SH-SY5Y (cell line): Measurements from ENCODE around the gene MPPED1.

ENCODE experiments used
- GATA2 ChIP-seq: IDR thresholded peaks from 2 replicates; pipeline ENCODE4 v1.6.1; 2011; ENCODE audit warnings: mild to moderate bottlenecking, low read depth, low read length
- GATA3 ChIP-seq: IDR thresholded peaks from 2 replicates; pipeline ENCODE4 v1.6.1; 2011; ENCODE audit warnings: low read depth, mild to moderate bottlenecking, low read length, moderate library complexity

Gene MPPED1

GRCh38 chr22:43411040-43411868 lies 560 bp upstream of the MPPED1 start:
- TF ChIP-seq GATA3 = no peak
- no peak for TF ChIP-seq GATA2

- TF ChIP-seq GATA3 (no peak), GATA2 (no peak)
Measured at GRCh38 chr22:43412808-43413795, 1.3 kb downstream of the MPPED1 start.

GRCh38 chr22:43413826-43414225 lies 2.0 kb downstream of the MPPED1 start:
- TF ChIP-seq GATA2 (no peak), GATA3 (no peak)

- TF ChIP-seq GATA3 (no peak), GATA2 (no peak)
Measured at GRCh38 chr22:43415681-43416080, 3.9 kb downstream of the MPPED1 start.

DNA sequence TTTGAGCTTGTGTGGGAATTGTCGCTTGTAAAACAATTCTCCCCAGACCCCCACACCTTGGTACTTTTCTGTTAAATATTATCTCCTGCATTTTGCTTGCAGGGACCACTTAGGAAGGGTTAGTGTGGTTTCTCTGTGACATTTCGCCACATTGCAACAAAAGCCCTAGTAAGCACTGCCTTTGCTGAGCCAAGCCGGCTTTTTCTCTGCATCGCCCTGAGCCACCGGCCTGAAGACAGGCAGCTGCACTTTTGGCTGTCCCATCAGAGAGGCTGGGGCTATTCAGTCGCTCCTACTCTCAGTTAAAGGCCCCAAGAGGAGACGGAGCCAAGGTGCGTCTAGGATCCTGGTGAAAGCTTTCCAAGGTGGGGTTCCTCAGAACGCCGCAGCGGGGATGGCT lies 5.7 kb downstream of the MPPED1 start:
- TF ChIP-seq GATA3 (no peak), GATA2 (no peak)

GRCh38 chr22:43418079-43418825 lies 6.4 kb downstream of the MPPED1 start:
- TF ChIP-seq GATA2 = no peak

DNA sequence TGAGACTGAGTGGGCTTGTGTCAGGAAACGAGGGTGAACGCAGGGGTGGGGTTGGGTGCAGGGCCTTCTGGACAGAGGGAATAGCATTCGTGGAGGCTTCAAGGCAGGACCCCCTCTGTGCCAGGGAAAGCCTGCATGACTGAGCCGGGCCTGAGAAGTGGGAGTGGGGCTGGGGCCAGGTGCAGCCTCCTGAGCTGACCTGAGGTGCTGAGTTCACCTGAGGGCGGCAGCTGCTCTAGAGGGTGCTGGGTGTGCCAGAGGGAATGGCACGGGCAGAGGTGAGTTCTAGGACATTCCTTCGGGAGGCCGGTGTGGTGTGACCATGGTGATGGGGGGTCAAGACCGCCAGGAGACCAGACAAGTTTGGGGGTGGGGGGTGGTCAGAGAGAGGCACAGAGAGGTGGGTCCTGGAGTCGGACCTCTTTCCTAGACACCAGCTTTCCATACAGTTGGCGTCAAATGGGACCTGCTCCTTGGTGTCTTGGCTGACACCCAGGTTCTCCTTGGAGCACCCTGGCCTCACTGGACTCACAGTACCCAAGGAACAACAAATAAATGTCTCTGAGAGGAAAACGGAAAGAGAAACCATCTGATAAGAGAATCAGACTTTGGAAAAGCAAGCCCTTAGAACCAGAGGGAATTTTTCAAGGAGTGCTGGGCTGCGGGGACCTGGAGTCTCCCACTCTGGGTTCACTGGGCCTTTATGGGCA lies 7.7 kb downstream of the MPPED1 start:
- no peak for TF ChIP-seq GATA3
- no peak for TF ChIP-seq GATA2

GRCh38 chr22:43421046-43421665 lies 9.3 kb downstream of the MPPED1 start:
- TF ChIP-seq GATA3 = no peak
- no peak for TF ChIP-seq GATA2

- TF ChIP-seq GATA3 = no peak
- TF ChIP-seq GATA2 = no peak
Measured at GRCh38 chr22:43421914-43422615, 10.3 kb downstream of the MPPED1 start.

GRCh38 chr22:43423046-43423445 lies 11.2 kb downstream of the MPPED1 start:
- TF ChIP-seq GATA3 = no peak
- TF ChIP-seq GATA2 = no peak

DNA sequence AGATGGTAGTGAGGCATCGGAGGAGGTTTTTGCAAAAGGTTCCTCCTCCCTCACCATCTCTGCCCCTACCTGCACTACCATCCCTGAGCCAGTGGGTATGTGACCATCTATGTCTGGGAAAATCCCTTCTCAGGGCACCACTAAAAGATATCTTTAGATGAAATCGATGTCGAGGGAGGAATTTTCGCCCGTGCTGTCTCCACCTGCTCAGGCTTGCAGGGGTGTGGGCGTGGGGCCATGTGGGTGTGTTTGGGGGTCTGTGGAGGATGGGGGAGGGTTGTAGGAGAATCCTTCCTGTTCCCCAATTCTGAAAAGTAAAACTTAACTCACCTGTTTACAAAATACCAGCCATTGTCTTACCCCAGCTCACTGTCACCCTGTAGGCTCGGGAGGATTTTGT lies 12.4 kb downstream of the MPPED1 start:
- no peak for TF ChIP-seq GATA3
- no peak for TF ChIP-seq GATA2

- TF ChIP-seq GATA2 (no peak), GATA3 (no peak)
Measured at GRCh38 chr22:43424666-43425630, 13.1 kb downstream of the MPPED1 start.
